ENCODE data around the gene KIN.
"Not testable (repeated sequence)": the region's sequence is repeated elsewhere in the genome, so short reads cannot be mapped to it uniquely, and the experiment has no call there.

Gene KIN

GRCh38 chr10:7792541-7792940, 4.7 kb upstream of the KIN start:
- peak overlapping the region; percentile 14 for H3K27ac Mint-ChIP-seq
- H3K4me3 Mint-ChIP-seq = no peak overlapping the region
- TF ChIP-seq CTCF (IDR thresholded peaks at IDR 0.05) = no peak

GRCh38 chr10:7789390-7789789, 1.6 kb upstream of the KIN start:
- DNase-seq = peak; percentile 3
- Mint-ChIP-seq H3K27ac (no peak overlapping the region), H3K9me3 (no peaks in the 10 kb centered on the region), H3K4me1 (peaks cover 25% of the 10 kb centered on the region), H3K4me3 (no peak overlapping the region), H3K27me3 (ENCODE audit: low read depth, poor library complexity) (no peaks in the 10 kb centered on the region), H3K36me3 (ENCODE audit: low read depth) (peaks cover 47% of the 10 kb centered on the region)
- TF ChIP-seq CTCF (IDR thresholded peaks at IDR 0.05) = no peak

More at GRCh38 chr10:7792541-7792940, 4.7 kb upstream of the KIN start:
- Mint-ChIP-seq H3K27me3 (ENCODE audit: low read depth, poor library complexity) (peaks cover 3% of the 10 kb centered on the region), H3K4me1 (peaks cover 33% of the 10 kb centered on the region), H3K36me3 (ENCODE audit: low read depth) (peaks cover 71% of the 10 kb centered on the region), H3K9me3 (no peaks in the 10 kb centered on the region)
- no peak for DNase-seq

GRCh38 chr10:7788639-7789286, 970 bp upstream of the KIN start:
- Mint-ChIP-seq H3K27ac (peak overlapping the region; percentile 84), H3K9me3 (no peaks in the 10 kb centered on the region), H3K4me1 (peaks cover 25% of the 10 kb centered on the region), H3K4me3 (no peak overlapping the region), H3K27me3 (ENCODE audit: low read depth, poor library complexity) (no peaks in the 10 kb centered on the region), H3K36me3 (ENCODE audit: low read depth) (peaks cover 46% of the 10 kb centered on the region)
- DNase-seq = no peak
- TF ChIP-seq CTCF (IDR thresholded peaks at IDR 0.05) = no peak

- H3K9me3 Mint-ChIP-seq = no peaks in the 10 kb centered on the region
- TF ChIP-seq CTCF (IDR thresholded peaks at IDR 0.05) = no peak
- H3K4me3 Mint-ChIP-seq = no peak overlapping the region
- DNase-seq = no peak
- H3K4me1 Mint-ChIP-seq = peaks cover 25% of the 10 kb centered on the region
- H3K27ac Mint-ChIP-seq = no peak overlapping the region
- peaks cover 45% of the 10 kb centered on the region for H3K36me3 Mint-ChIP-seq (ENCODE audit: low read depth)
- no peaks in the 10 kb centered on the region for H3K27me3 Mint-ChIP-seq (ENCODE audit: low read depth, poor library complexity)
These were observed 490 bp downstream of the KIN start for GRCh38 chr10:7787150-7787856.

GRCh38 chr10:7786430-7786829, 1.4 kb downstream of the KIN start:
- DNase-seq = no peak
- H3K27me3 Mint-ChIP-seq (ENCODE audit: low read depth, poor library complexity) = no peaks in the 10 kb centered on the region
- H3K27ac Mint-ChIP-seq = no peak overlapping the region
- peaks cover 25% of the 10 kb centered on the region for H3K4me1 Mint-ChIP-seq
- no peaks in the 10 kb centered on the region for H3K9me3 Mint-ChIP-seq
- peaks cover 40% of the 10 kb centered on the region for H3K36me3 Mint-ChIP-seq (ENCODE audit: low read depth)
- no peak for TF ChIP-seq CTCF (IDR thresholded peaks at IDR 0.05)
- no peak overlapping the region for H3K4me3 Mint-ChIP-seq

GRCh38 chr10:7782194-7782593, 5.6 kb downstream of the KIN start:
- H3K27ac Mint-ChIP-seq; H3K4me3 Mint-ChIP-seq; H3K9me3 Mint-ChIP-seq; H3K27me3 Mint-ChIP-seq (ENCODE audit: low read depth, poor library complexity); DNase-seq; H3K4me1 Mint-ChIP-seq: not testable (repeated sequence)
- H3K36me3 Mint-ChIP-seq (ENCODE audit: low read depth) = peaks cover 60% of the 10 kb centered on the region
